Fibroblast of villous mesenchyme (primary cell): Measurements from ENCODE around the gene MAP2K5. TPM values are rescaled to one million over a fixed set of nuclear protein-coding genes. Genes with fewer than 3 reads are reported as not detected.

Experiments
- DNase-seq: peaks from one replicate; pipeline ENCODE4 v3.0.0-alpha.2; 2010; ENCODE audit warnings: low read depth
- H3K4me3 ChIP-seq: 2 replicates; pipeline ENCODE4 v1.5.1; 2011; ENCODE audit warnings: low read depth, mild to moderate bottlenecking, low read length
- total RNA-seq: library from RNA; depleted of rRNA; stranded (reverse); fragments of >200 nt; gene quantifications from 2 replicates; pipeline ENCODE4 v1.2.3, GENCODE V29; 2012
- TF ChIP-seq, protein P1 (sequence below): IDR thresholded peaks from 2 replicates; pipeline ENCODE4 v1.5.1; 2012; ENCODE audit warnings: low read depth, mild to moderate bottlenecking, low read length; ENCODE audit not compliant: insufficient read depth

The MAP2K5 gene
- total RNA-seq, 1 donor, result 6.9 TPM

GRCh38 chr15:67537771-67538170, 4.7 kb upstream of the MAP2K5 start:
- DNase-seq, result no peak
- no peak overlapping the region for H3K4me3 ChIP-seq
- TF ChIP-seq, protein P1, sequence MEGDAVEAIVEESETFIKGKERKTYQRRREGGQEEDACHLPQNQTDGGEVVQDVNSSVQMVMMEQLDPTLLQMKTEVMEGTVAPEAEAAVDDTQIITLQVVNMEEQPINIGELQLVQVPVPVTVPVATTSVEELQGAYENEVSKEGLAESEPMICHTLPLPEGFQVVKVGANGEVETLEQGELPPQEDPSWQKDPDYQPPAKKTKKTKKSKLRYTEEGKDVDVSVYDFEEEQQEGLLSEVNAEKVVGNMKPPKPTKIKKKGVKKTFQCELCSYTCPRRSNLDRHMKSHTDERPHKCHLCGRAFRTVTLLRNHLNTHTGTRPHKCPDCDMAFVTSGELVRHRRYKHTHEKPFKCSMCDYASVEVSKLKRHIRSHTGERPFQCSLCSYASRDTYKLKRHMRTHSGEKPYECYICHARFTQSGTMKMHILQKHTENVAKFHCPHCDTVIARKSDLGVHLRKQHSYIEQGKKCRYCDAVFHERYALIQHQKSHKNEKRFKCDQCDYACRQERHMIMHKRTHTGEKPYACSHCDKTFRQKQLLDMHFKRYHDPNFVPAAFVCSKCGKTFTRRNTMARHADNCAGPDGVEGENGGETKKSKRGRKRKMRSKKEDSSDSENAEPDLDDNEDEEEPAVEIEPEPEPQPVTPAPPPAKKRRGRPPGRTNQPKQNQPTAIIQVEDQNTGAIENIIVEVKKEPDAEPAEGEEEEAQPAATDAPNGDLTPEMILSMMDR, result no peak

- TF ChIP-seq, protein P1, result no peak
- peak; percentile 31 for DNase-seq
Observed at GRCh38 chr15:67543348-67543718, 830 bp downstream of the MAP2K5 start.

GRCh38 chr15:67544475-67544874, 2.0 kb downstream of the MAP2K5 start:
- TF ChIP-seq, protein P1, result no peak
- no peak for DNase-seq
- no peak overlapping the region for H3K4me3 ChIP-seq

More at GRCh38 chr15:67543348-67543718, 830 bp downstream of the MAP2K5 start:
- peak overlapping the region; percentile 91 for H3K4me3 ChIP-seq

DNA sequence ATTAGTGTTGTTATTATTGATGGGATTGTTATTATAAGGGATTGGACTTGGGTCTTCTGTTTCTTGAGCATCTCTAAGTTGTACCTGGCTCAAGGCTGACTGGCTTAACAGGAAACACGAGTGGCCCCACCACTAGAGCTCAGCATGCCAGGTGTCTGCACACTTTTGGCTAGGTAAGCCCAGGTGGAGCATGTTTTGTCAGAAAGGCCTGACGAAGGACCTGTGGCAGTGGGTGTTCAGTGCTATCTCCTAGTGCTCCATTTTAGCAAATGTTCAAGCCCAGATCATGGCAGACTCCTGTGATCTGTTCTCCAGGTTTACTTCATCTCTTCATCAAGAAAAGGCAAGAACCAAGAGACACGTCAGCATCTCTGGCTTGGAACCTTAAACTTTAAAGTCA, 3.4 kb downstream of the MAP2K5 start:
- no peak for DNase-seq

GRCh38 chr15:67547064-67547463, 4.6 kb downstream of the MAP2K5 start:
- TF ChIP-seq, protein P1, result no peak
- no peak overlapping the region for H3K4me3 ChIP-seq
- DNase-seq, result no peak

More for the DNA sequence above, 3.4 kb downstream of the MAP2K5 start:
- H3K4me3 ChIP-seq, result no peak overlapping the region
- TF ChIP-seq, protein P1, result no peak

GRCh38 chr15:67547836-67548235, 5.3 kb downstream of the MAP2K5 start:
- no peak for DNase-seq
- TF ChIP-seq, protein P1, result no peak
- no peak overlapping the region for H3K4me3 ChIP-seq

GRCh38 chr15:67548236-67548852, 5.8 kb downstream of the MAP2K5 start:
- TF ChIP-seq, protein P1, result no peak
- no peak for DNase-seq
- H3K4me3 ChIP-seq, result no peak overlapping the region
